GM23338 (cell line): Measurements from ENCODE around the gene DNAL4. TPM values are rescaled to one million over a fixed set of nuclear protein-coding genes. Genes with fewer than 3 reads are reported as not detected.

Experiments
- ATAC-seq: fragments of 200-7000 bp; cut with Tn5 transposase; 3 replicates; pipeline ENCODE4 v1.9.1; 2020
- DNase-seq: peaks from one replicate; pipeline ENCODE4 v3.0.0-alpha.2; 2015; ENCODE audit warnings: low spot score
- H2AFZ ChIP-seq: fragments of 200-600 bp; sonication (generic); 2 replicates; pipeline ENCODE4 v1.8.0; 2016; ENCODE audit warnings: antibody characterized with exemption, mild to moderate bottlenecking, moderate library complexity
- H3F3A ChIP-seq: fragments of 200-600 bp; sonication (generic); replicated peaks from 2 replicates; pipeline ENCODE4 v1.8.0; 2017; ENCODE audit warnings: antibody characterized with exemption, mixed run types, low read depth
- H3K27ac ChIP-seq: fragments of 200-600 bp; sonication (generic); 2 replicates; pipeline ENCODE4 v1.6.1; 2016; ENCODE audit warnings: low read depth
- H3K27me3 ChIP-seq: fragments of 200-600 bp; sonication (generic); 2 replicates; pipeline ENCODE4 v1.8.0; 2016; ENCODE audit warnings: mild to moderate bottlenecking, mixed run types, moderate library complexity; ENCODE audit not compliant: insufficient read depth
- H3K36me3 ChIP-seq: fragments of 200-600 bp; sonication (generic); 2 replicates; pipeline ENCODE4 v1.8.0; 2016; ENCODE audit warnings: mild to moderate bottlenecking; ENCODE audit not compliant: insufficient read depth
- H3K4me1 ChIP-seq: fragments of 200-600 bp; sonication (generic); 2 replicates; pipeline ENCODE4 v1.8.0; 2016; ENCODE audit warnings: mild to moderate bottlenecking, moderate library complexity; ENCODE audit not compliant: insufficient read depth
- H3K4me2 ChIP-seq: fragments of 200-600 bp; sonication (generic); 2 replicates; pipeline ENCODE4 v1.7.1; 2017; ENCODE audit warnings: mixed run types
- H3K4me3 ChIP-seq: fragments of 200-600 bp; sonication (generic); 2 replicates; pipeline ENCODE4 v1.6.1; 2016; ENCODE audit warnings: mixed run types
- H3K79me2 ChIP-seq: fragments of 200-600 bp; sonication (generic); replicated peaks from 2 replicates; pipeline ENCODE4 v1.8.0; 2017; ENCODE audit warnings: mild to moderate bottlenecking; ENCODE audit not compliant: insufficient read depth
- H3K9me2 ChIP-seq: fragments of 200-600 bp; sonication (generic); 2 replicates; pipeline ENCODE4 v1.8.0; 2017; ENCODE audit not compliant: insufficient read depth
- H4K20me1 ChIP-seq: fragments of 200-600 bp; sonication (generic); replicated peaks from 2 replicates; pipeline ENCODE4 v1.8.0; 2017; ENCODE audit warnings: mild to moderate bottlenecking; ENCODE audit not compliant: insufficient read depth
- H3K27ac Mint-ChIP-seq: 2 replicates; pipeline ENCODE4 v1.8.0; 2020; ENCODE audit warnings: inconsistent platforms, mild to moderate bottlenecking, moderate library complexity, mixed read lengths
- H3K27me3 Mint-ChIP-seq: 3 replicates; pipeline ENCODE4 v1.8.0; 2022; ENCODE audit warnings: low read depth, mild to moderate bottlenecking, moderate library complexity, mixed read lengths, inconsistent platforms; ENCODE audit not compliant: insufficient read depth, poor library complexity
- H3K36me3 Mint-ChIP-seq: 3 replicates; pipeline ENCODE4 v1.8.0; 2021; ENCODE audit warnings: low read depth, mild to moderate bottlenecking, inconsistent platforms, moderate library complexity, mixed read lengths
- H3K4me1 Mint-ChIP-seq: 3 replicates; pipeline ENCODE4 v1.8.0; 2020; ENCODE audit warnings: mild to moderate bottlenecking, inconsistent platforms, mixed read lengths
- H3K4me3 Mint-ChIP-seq: 3 replicates; pipeline ENCODE4 v1.8.0; 2021; ENCODE audit warnings: moderate library complexity, mild to moderate bottlenecking, inconsistent platforms, mixed read lengths
- H3K9me3 Mint-ChIP-seq: 3 replicates; pipeline ENCODE4 v1.8.0; 2020; ENCODE audit warnings: moderate library complexity, mild to moderate bottlenecking, inconsistent platforms, mixed read lengths
- EZH2 ChIP-seq: fragments of 200-600 bp; sonication (generic); IDR thresholded peaks from one replicate; pipeline ENCODE4 v1.8.0; 2017; ENCODE audit warnings: antibody characterized with exemption, mild to moderate bottlenecking, low read depth; ENCODE audit not compliant: unreplicated experiment
- EZH2phosphoT487 ChIP-seq: fragments of 200-600 bp; sonication (generic); IDR thresholded peaks from one replicate; pipeline ENCODE4 v1.8.1; 2018; ENCODE audit warnings: antibody characterized with exemption; ENCODE audit not compliant: unreplicated experiment
- JUNB ChIP-seq: IDR thresholded peaks from one replicate; pipeline ENCODE4 v1.6.1; 2016; ENCODE audit warnings: antibody characterized with exemption; ENCODE audit not compliant: unreplicated experiment
- POLR2AphosphoS5 ChIP-seq: IDR thresholded peaks from 2 replicates; pipeline ENCODE4 v1.6.1; 2016; ENCODE audit warnings: antibody characterized with exemption, low read depth
- STAT1 ChIP-seq: IDR thresholded peaks from one replicate; pipeline ENCODE4 v1.6.1; 2016; ENCODE audit warnings: antibody characterized with exemption; ENCODE audit not compliant: unreplicated experiment
- ZNF114 ChIP-seq: fragments of 250-450 bp; sonication (Bioruptor Pico); IDR thresholded peaks from 2 replicates; pipeline ENCODE4 v1.5.0; 2020; ENCODE audit warnings: mild to moderate bottlenecking, moderate library complexity
- ZNF331 ChIP-seq: fragments of 250-450 bp; sonication (Bioruptor Pico); IDR thresholded peaks from 2 replicates; pipeline ENCODE4 v1.5.0; 2020; ENCODE audit warnings: low read depth, mild to moderate bottlenecking, moderate library complexity
- polyA plus RNA-seq: library from polyadenylated mRNA; unstranded; fragments of >200 nt; fragmentation: Nextera tagmentation; extraction: Ambion mirVana; gene quantifications from 2 replicates; pipeline ENCODE4 v1.2.1, GENCODE V29; 2016
- total RNA-seq: library from RNA; depleted of rRNA; stranded (reverse); fragments of >200 nt; shearing (Covaris generic); gene quantifications from 2 replicates; pipeline ENCODE4 v1.2.3, GENCODE V29; 2014
- TF ChIP-seq, protein P1 (sequence below): fragments of 250-450 bp; sonication (Bioruptor Pico); IDR thresholded peaks from 2 replicates; pipeline ENCODE4 v1.5.0; 2020; ENCODE audit warnings: mild to moderate bottlenecking, moderate library complexity
- TF ChIP-seq, protein P2 (sequence below): IDR thresholded peaks from 2 replicates; pipeline ENCODE4 v1.6.1; 2016; ENCODE audit warnings: antibody characterized with exemption
- TF ChIP-seq, protein P3 (sequence below): IDR thresholded peaks from one replicate; pipeline ENCODE4 v1.6.1; 2018; ENCODE audit warnings: antibody characterized with exemption; ENCODE audit not compliant: unreplicated experiment
- TF ChIP-seq, protein P4 (sequence below), 2 experiments: fragments of 200-600 bp in 1 of 2; sonication (generic) in 1 of 2; conservative IDR thresholded peaks; 2 replicates each; pipeline versions ENCODE4 v1.5.1 to v1.6.1; 2016 to 2017; ENCODE audit warnings: antibody characterized with exemption in 2 of 2, low read depth in 2 of 2, mild to moderate bottlenecking in 2 of 2, moderate library complexity in 1 of 2

DNAL4 gene
- total and polyA plus RNA-seq, 2 experiments from 2014 or later: 9.3 to 10.0 TPM

DNA sequence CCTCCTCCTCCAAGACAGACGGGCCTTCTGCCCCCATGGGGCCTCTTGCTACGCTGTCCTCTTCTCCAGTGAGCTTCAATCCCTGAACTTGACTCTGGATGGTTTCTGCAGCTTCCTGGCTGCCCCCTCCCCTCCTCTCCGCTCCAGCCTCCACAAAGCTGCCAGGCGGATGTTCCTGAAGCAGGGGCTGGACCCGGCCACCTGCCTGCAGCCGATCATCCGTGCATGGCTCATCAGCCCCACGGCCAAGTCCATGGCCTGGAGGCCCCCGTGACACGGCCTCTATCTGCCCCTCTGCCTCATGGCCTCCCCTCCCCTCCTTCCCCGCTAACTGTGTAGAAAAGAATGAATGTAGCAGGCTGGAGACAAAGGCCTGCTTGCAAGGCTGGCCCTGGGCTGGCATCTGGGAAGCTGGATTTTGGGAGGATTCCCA, 31.4 kb downstream of the DNAL4 start (continued):
- TF ChIP-seq, protein P1, sequence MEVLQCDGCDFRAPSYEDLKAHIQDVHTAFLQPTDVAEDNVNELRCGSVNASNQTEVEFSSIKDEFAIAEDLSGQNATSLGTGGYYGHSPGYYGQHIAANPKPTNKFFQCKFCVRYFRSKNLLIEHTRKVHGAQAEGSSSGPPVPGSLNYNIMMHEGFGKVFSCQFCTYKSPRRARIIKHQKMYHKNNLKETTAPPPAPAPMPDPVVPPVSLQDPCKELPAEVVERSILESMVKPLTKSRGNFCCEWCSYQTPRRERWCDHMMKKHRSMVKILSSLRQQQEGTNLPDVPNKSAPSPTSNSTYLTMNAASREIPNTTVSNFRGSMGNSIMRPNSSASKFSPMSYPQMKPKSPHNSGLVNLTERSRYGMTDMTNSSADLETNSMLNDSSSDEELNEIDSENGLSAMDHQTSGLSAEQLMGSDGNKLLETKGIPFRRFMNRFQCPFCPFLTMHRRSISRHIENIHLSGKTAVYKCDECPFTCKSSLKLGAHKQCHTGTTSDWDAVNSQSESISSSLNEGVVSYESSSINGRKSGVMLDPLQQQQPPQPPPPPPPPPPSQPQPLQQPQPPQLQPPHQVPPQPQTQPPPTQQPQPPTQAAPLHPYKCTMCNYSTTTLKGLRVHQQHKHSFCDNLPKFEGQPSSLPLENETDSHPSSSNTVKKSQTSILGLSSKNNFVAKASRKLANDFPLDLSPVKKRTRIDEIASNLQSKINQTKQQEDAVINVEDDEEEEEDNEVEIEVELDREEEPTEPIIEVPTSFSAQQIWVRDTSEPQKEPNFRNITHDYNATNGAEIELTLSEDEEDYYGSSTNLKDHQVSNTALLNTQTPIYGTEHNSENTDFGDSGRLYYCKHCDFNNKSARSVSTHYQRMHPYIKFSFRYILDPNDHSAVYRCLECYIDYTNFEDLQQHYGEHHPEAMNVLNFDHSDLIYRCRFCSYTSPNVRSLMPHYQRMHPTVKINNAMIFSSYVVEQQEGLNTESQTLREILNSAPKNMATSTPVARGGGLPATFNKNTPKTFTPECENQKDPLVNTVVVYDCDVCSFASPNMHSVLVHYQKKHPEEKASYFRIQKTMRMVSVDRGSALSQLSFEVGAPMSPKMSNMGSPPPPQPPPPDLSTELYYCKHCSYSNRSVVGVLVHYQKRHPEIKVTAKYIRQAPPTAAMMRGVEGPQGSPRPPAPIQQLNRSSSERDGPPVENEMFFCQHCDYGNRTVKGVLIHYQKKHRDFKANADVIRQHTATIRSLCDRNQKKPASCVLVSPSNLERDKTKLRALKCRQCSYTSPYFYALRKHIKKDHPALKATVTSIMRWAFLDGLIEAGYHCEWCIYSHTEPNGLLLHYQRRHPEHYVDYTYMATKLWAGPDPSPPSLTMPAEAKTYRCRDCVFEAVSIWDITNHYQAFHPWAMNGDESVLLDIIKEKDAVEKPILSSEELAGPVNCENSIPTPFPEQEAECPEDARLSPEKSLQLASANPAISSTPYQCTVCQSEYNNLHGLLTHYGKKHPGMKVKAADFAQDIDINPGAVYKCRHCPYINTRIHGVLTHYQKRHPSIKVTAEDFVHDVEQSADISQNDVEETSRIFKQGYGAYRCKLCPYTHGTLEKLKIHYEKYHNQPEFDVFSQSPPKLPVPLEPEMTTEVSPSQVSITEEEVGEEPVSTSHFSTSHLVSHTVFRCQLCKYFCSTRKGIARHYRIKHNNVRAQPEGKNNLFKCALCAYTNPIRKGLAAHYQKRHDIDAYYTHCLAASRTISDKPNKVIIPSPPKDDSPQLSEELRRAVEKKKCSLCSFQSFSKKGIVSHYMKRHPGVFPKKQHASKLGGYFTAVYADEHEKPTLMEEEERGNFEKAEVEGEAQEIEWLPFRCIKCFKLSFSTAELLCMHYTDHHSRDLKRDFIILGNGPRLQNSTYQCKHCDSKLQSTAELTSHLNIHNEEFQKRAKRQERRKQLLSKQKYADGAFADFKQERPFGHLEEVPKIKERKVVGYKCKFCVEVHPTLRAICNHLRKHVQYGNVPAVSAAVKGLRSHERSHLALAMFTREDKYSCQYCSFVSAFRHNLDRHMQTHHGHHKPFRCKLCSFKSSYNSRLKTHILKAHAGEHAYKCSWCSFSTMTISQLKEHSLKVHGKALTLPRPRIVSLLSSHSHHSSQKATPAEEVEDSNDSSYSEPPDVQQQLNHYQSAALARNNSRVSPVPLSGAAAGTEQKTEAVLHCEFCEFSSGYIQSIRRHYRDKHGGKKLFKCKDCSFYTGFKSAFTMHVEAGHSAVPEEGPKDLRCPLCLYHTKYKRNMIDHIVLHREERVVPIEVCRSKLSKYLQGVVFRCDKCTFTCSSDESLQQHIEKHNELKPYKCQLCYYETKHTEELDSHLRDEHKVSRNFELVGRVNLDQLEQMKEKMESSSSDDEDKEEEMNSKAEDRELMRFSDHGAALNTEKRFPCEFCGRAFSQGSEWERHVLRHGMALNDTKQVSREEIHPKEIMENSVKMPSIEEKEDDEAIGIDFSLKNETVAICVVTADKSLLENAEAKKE (CRISPR knock-in tag): no peak
- TF ChIP-seq ZNF114: no peak

DNA sequence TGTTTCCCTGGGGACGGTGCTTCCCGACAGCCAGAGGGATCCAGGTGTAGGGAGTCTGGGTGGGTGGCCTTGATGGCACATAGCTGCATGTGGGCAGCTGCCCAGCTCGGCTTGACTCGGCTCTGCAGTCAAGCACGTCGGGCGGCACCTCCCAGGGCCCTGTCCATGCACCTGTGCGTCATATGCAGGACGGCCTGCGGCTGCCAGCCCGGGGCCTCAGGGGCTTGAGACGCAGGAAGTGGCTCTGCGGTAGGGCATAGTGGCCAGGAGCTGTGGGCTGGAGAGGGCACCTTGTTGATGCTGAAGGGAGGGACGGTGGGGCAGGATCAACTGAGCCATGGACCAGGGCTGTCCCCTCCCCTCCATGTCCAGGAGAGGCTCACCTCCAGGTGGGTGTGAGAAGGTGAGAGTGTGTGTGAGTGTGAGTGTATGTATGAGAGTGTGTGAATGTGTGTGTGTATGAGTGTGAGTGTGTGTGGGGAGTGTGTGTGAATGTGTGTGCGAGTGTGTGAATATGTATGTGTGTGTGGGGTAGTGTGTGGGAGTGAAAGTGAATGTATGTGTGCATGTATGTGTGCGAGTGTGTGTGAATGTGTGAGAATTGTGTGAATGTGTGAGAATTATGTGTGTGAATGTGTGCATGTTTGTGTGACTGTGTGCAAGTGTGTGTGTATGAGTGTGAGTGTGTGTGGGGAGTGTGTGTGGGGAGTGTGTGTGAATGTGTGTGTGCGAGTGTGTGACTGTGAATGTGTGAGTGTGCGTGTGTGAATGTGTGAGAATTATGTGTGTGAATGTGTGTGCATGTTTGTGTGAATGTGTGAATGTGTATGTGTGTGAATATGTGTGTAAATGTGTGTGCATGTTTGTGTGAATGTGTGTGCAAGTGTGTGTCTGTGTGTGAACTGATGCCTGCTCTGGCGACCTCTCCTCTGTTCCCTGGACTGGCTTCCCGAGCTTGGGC, 32.5 kb downstream of the DNAL4 start:
- Histone ChIP-seq H3K9me2 (no peaks in the 10 kb centered on the region), H3K4me2 (no peak overlapping the region), H3K36me3 (no peaks in the 10 kb centered on the region), H3K4me1 (0 out of 2 replicates have a peak, but pooled peaks cover 3% of the 10 kb centered on the region), H3F3A (peaks cover 2% of the 10 kb centered on the region; the same call in 1 of the 2 replicates), H3K27me3 (peaks cover 9% of the 10 kb centered on the region; the same call in 1 of the 2 replicates), H3K4me3 (no peak overlapping the region), H3K79me2 (no peaks in the 10 kb centered on the region), H2AFZ (no peak overlapping the region), H4K20me1 (no peaks in the 10 kb centered on the region), H3K27ac (no peak overlapping the region)
- H3K4me3 Mint-ChIP-seq: no peak overlapping the region
- peaks cover 4% of the 10 kb centered on the region; the same call in 2 of the 3 replicates for H3K4me1 Mint-ChIP-seq
- H3K9me3 Mint-ChIP-seq: no peaks in the 10 kb centered on the region; the same call in 2 of the 3 replicates
- ATAC-seq (no peak), DNase-seq (no peak)
- peaks cover 19% of the 10 kb centered on the region for H3K27me3 Mint-ChIP-seq
- H3K27ac Mint-ChIP-seq: no peak overlapping the region
- no peaks in the 10 kb centered on the region for H3K36me3 Mint-ChIP-seq
- TF ChIP-seq, protein P2, sequence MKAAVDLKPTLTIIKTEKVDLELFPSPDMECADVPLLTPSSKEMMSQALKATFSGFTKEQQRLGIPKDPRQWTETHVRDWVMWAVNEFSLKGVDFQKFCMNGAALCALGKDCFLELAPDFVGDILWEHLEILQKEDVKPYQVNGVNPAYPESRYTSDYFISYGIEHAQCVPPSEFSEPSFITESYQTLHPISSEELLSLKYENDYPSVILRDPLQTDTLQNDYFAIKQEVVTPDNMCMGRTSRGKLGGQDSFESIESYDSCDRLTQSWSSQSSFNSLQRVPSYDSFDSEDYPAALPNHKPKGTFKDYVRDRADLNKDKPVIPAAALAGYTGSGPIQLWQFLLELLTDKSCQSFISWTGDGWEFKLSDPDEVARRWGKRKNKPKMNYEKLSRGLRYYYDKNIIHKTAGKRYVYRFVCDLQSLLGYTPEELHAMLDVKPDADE: no peak
- TF ChIP-seq ZNF331: no peak
- no peak for TF ChIP-seq POLR2AphosphoS5
- no peak for TF ChIP-seq EZH2phosphoT487
- no peak for TF ChIP-seq ZNF114
- TF ChIP-seq, protein P3, sequence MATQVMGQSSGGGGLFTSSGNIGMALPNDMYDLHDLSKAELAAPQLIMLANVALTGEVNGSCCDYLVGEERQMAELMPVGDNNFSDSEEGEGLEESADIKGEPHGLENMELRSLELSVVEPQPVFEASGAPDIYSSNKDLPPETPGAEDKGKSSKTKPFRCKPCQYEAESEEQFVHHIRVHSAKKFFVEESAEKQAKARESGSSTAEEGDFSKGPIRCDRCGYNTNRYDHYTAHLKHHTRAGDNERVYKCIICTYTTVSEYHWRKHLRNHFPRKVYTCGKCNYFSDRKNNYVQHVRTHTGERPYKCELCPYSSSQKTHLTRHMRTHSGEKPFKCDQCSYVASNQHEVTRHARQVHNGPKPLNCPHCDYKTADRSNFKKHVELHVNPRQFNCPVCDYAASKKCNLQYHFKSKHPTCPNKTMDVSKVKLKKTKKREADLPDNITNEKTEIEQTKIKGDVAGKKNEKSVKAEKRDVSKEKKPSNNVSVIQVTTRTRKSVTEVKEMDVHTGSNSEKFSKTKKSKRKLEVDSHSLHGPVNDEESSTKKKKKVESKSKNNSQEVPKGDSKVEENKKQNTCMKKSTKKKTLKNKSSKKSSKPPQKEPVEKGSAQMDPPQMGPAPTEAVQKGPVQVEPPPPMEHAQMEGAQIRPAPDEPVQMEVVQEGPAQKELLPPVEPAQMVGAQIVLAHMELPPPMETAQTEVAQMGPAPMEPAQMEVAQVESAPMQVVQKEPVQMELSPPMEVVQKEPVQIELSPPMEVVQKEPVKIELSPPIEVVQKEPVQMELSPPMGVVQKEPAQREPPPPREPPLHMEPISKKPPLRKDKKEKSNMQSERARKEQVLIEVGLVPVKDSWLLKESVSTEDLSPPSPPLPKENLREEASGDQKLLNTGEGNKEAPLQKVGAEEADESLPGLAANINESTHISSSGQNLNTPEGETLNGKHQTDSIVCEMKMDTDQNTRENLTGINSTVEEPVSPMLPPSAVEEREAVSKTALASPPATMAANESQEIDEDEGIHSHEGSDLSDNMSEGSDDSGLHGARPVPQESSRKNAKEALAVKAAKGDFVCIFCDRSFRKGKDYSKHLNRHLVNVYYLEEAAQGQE: no peak
- TF ChIP-seq JUNB: no peak
- TF ChIP-seq, protein P4, sequence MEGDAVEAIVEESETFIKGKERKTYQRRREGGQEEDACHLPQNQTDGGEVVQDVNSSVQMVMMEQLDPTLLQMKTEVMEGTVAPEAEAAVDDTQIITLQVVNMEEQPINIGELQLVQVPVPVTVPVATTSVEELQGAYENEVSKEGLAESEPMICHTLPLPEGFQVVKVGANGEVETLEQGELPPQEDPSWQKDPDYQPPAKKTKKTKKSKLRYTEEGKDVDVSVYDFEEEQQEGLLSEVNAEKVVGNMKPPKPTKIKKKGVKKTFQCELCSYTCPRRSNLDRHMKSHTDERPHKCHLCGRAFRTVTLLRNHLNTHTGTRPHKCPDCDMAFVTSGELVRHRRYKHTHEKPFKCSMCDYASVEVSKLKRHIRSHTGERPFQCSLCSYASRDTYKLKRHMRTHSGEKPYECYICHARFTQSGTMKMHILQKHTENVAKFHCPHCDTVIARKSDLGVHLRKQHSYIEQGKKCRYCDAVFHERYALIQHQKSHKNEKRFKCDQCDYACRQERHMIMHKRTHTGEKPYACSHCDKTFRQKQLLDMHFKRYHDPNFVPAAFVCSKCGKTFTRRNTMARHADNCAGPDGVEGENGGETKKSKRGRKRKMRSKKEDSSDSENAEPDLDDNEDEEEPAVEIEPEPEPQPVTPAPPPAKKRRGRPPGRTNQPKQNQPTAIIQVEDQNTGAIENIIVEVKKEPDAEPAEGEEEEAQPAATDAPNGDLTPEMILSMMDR (conservative IDR thresholded peaks at IDR 0.05; ENCODE audit: low read depth in 2 of 2): no peak
- no peak for TF ChIP-seq EZH2
- TF ChIP-seq STAT1: no peak
